ENCODE results near the gene HEBP1. TPM values are rescaled to one million over a fixed set of nuclear protein-coding genes. Genes with fewer than 3 reads are reported as not detected.
"Not testable (repeated sequence)": the region's sequence is repeated elsewhere in the genome, so short reads cannot be mapped to it uniquely, and the experiment has no call there.

The HEBP1 gene
- total RNA-seq, 1 experiment from 2014 or later, result 22.2 TPM

- H3K18ac ChIP-seq (ENCODE audit: insufficient read length, low read depth, low read length), result no peak overlapping the region
- Mint-ChIP-seq H3K9me3 (no peaks in the 10 kb centered on the region), H3K27me3 (ENCODE audit: low read depth) (no peaks in the 10 kb centered on the region), H3K4me1 (peaks cover 0 to 17% of the 10 kb centered on the region in 2 experiments; a peak in 3 of 4 replicates), H3K4me3 (no peak overlapping the region), H3K27ac (no peak overlapping the region), H3K36me3 (ENCODE audit: insufficient read depth in 1 of 3, low read depth in 3 of 3) (no peaks in the 10 kb centered on the region)
- no peak overlapping the region for H3K9ac ChIP-seq (ENCODE audit: extremely low read depth, insufficient read length, low read length)
- no peaks in the 10 kb centered on the region for H3K23me2 ChIP-seq (ENCODE audit: insufficient read length, low read depth, low read length, poor library complexity, severe bottlenecking)
- H3K56ac ChIP-seq (ENCODE audit: insufficient read length, low read depth, low read length), result no peak overlapping the region
- H2BK120ac ChIP-seq (ENCODE audit: low read depth, low read length, poor library complexity, severe bottlenecking), result no peak overlapping the region
- no peaks in the 10 kb centered on the region for H3K27me3 ChIP-seq (ENCODE audit: insufficient read depth, low read length)
- no peak for DNase-seq
- H3K9me3 ChIP-seq (ENCODE audit: control insufficient read depth, low read depth, low read length), result no peaks in the 10 kb centered on the region
- no peak overlapping the region for H2BK12ac ChIP-seq (ENCODE audit: insufficient read length, low read depth, low read length)
- no peak overlapping the region for H3T11ph ChIP-seq (ENCODE audit: low read length)
- WGBS (ENCODE audit: extremely low coverage, insufficient read length, low lambda C conversion rate), result no CpG with 5 or more reads among the region's 3 CpGs
- H3K4ac ChIP-seq (ENCODE audit: low read depth, low read length), result no peak overlapping the region
- H2BK15ac ChIP-seq (ENCODE audit: low read depth, low read length), result no peak overlapping the region
- H4K20me1 ChIP-seq (ENCODE audit: control insufficient read depth, insufficient read depth, insufficient read length), result no peaks in the 10 kb centered on the region
- H4K8ac ChIP-seq (replicated peaks; ENCODE audit: insufficient read length, low read depth, low read length), result no peak overlapping the region
- no peak overlapping the region for H4K5ac ChIP-seq (ENCODE audit: insufficient read length, low read depth, low read length)
- no peak overlapping the region for H3K14ac ChIP-seq (ENCODE audit: insufficient read depth, low read length)
- H3K4me1 ChIP-seq (ENCODE audit: insufficient read depth, low read length), result no peaks in the 10 kb centered on the region
- H2BK20ac ChIP-seq (ENCODE audit: low read depth, low read length, poor library complexity, severe bottlenecking), result no peak overlapping the region
- no peak overlapping the region for H2BK5ac ChIP-seq (ENCODE audit: insufficient read length, low read length)
- H2AFZ ChIP-seq (ENCODE audit: low read length), result no peak overlapping the region
- no peak for TF ChIP-seq CTCF (conservative IDR thresholded peaks at IDR 0.05)
- no peak overlapping the region for H2AK5ac ChIP-seq (ENCODE audit: insufficient read length, low read length)
- H4K91ac ChIP-seq (ENCODE audit: insufficient read length, low read depth, low read length), result no peak overlapping the region
- H3K23ac ChIP-seq (ENCODE audit: insufficient read length, low read depth, low read length), result no peak overlapping the region
- H3K79me1 ChIP-seq (ENCODE audit: insufficient read depth, low read depth, low read length, poor library complexity, severe bottlenecking), result no peaks in the 10 kb centered on the region
- no peak overlapping the region for H3K27ac ChIP-seq (ENCODE audit: insufficient read length, low read depth, low read length)
- H3K79me2 ChIP-seq (ENCODE audit: insufficient read depth, low read length), result no peaks in the 10 kb centered on the region
- H3K4me2 ChIP-seq (ENCODE audit: insufficient read depth, insufficient read length, low read length), result no peak overlapping the region
Observed at GRCh38 chr12:13036881-13037280, 36.8 kb upstream of the HEBP1 start.

- H3K23ac ChIP-seq (ENCODE audit: insufficient read length, low read depth, low read length); H3T11ph ChIP-seq (ENCODE audit: low read length); H3K4ac ChIP-seq (ENCODE audit: low read depth, low read length); H3K36me3 Mint-ChIP-seq (ENCODE audit: insufficient read depth in 1 of 3, low read depth in 3 of 3); H3K27me3 ChIP-seq (ENCODE audit: insufficient read depth, low read length); H2BK15ac ChIP-seq (ENCODE audit: low read depth, low read length); H3K4me3 Mint-ChIP-seq; H3K27ac ChIP-seq (ENCODE audit: insufficient read length, low read depth, low read length); H3K18ac ChIP-seq (ENCODE audit: insufficient read length, low read depth, low read length); H3K79me1 ChIP-seq (ENCODE audit: insufficient read depth, low read depth, low read length, poor library complexity, severe bottlenecking); H2AFZ ChIP-seq (ENCODE audit: low read length); DNase-seq; H2BK120ac ChIP-seq (ENCODE audit: low read depth, low read length, poor library complexity, severe bottlenecking); H2BK20ac ChIP-seq (ENCODE audit: low read depth, low read length, poor library complexity, severe bottlenecking); H4K5ac ChIP-seq (ENCODE audit: insufficient read length, low read depth, low read length); H3K9me3 ChIP-seq (ENCODE audit: control insufficient read depth, low read depth, low read length); H4K8ac ChIP-seq (replicated peaks; ENCODE audit: insufficient read length, low read depth, low read length); H2BK12ac ChIP-seq (ENCODE audit: insufficient read length, low read depth, low read length); H3K56ac ChIP-seq (ENCODE audit: insufficient read length, low read depth, low read length); H3K4me1 Mint-ChIP-seq; H3K79me2 ChIP-seq (ENCODE audit: insufficient read depth, low read length); H4K20me1 ChIP-seq (ENCODE audit: control insufficient read depth, insufficient read depth, insufficient read length); H3K27me3 Mint-ChIP-seq (ENCODE audit: low read depth); H3K9ac ChIP-seq (ENCODE audit: extremely low read depth, insufficient read length, low read length); H3K27ac Mint-ChIP-seq; H2BK5ac ChIP-seq (ENCODE audit: insufficient read length, low read length); H2AK5ac ChIP-seq (ENCODE audit: insufficient read length, low read length); H3K23me2 ChIP-seq (ENCODE audit: insufficient read length, low read depth, low read length, poor library complexity, severe bottlenecking); H3K4me2 ChIP-seq (ENCODE audit: insufficient read depth, insufficient read length, low read length); H3K9me3 Mint-ChIP-seq; H3K4me1 ChIP-seq (ENCODE audit: insufficient read depth, low read length); H3K14ac ChIP-seq (ENCODE audit: insufficient read depth, low read length); H4K91ac ChIP-seq (ENCODE audit: insufficient read length, low read depth, low read length): not testable (repeated sequence)
- WGBS (ENCODE audit: extremely low coverage, insufficient read length, low lambda C conversion rate), result no CpG with 5 or more reads among the region's 5 CpGs
Observed at GRCh38 chr12:13035335-13035734, 35.3 kb upstream of the HEBP1 start.

Measured in H9 (cell line).